ENCODE data around the gene HOXA1. TPM values are rescaled to one million over a fixed set of nuclear protein-coding genes. Genes with fewer than 3 reads are reported as not detected.
A peak's percentile ranks its signal among the peaks of the same experiment; 100 is the strongest.

HOXA1 gene
- total and polyA plus RNA-seq, 4 donors = 0.06 to 0.37 (median 0.32) TPM

DNA sequence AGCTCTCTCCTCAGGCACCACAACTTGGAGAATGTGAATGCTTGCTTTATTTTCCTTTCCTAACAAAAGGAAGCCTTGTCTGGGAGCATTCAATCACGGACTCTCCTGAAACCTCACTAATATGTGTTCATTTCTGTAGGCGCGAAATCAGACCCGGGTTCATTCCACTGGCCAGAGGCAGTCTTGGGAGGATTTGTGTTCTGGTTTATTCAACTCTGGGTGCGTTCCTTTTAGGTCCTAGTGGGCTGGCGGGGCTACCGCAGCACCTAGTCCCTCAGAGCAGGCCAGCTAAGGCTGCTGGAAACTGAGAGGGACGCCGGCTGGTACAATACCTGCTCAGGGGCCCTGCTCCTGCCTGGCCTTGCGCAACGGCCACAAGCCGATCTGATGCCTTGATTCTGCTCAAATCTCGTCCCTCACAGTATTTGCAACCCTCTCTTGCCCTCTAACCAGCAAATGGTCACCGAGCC, 27.2 kb upstream of the HOXA1 start:
- DNase-seq = peak in 2 of 3 donors; percentile 48 to 70
- ATAC-seq (ENCODE audit: insufficient read depth, low FRiP score) = no peak
- H3K4me1 ChIP-seq (ENCODE audit: control insufficient read depth in 5 of 5, insufficient read depth in 5 of 5, low read length in 5 of 5) = peaks cover 0 to 93% (median 3%) of the 10 kb centered on the region in 5 donors
- H3K36me3 ChIP-seq (ENCODE audit: control insufficient read depth in 4 of 4, insufficient read depth in 4 of 4, low read length in 4 of 4) = peaks cover 0 to 22% (median 1%) of the 10 kb centered on the region in 4 donors
- peak overlapping the region in 1 of 2 donors; percentile 95 for H3K27ac ChIP-seq (ENCODE audit: low read depth in 1 of 2, low read length in 1 of 2)
- H3K9ac ChIP-seq (ENCODE audit: insufficient read depth in 1 of 2, low read length in 2 of 2) = peak overlapping the region; percentile 73 to 83
- WGBS, 2 donors = 28 to 48% methylated on average over 14 of the region's 14 CpGs
- H3K27me3 ChIP-seq (ENCODE audit: control insufficient read depth in 3 of 3, insufficient read depth in 3 of 3, low read length in 2 of 3) = peaks cover 0 to 74% (median 2%) of the 10 kb centered on the region in 3 donors
- H3K4me3 ChIP-seq = peak overlapping the region; percentile 18
- TF ChIP-seq, protein P1, sequence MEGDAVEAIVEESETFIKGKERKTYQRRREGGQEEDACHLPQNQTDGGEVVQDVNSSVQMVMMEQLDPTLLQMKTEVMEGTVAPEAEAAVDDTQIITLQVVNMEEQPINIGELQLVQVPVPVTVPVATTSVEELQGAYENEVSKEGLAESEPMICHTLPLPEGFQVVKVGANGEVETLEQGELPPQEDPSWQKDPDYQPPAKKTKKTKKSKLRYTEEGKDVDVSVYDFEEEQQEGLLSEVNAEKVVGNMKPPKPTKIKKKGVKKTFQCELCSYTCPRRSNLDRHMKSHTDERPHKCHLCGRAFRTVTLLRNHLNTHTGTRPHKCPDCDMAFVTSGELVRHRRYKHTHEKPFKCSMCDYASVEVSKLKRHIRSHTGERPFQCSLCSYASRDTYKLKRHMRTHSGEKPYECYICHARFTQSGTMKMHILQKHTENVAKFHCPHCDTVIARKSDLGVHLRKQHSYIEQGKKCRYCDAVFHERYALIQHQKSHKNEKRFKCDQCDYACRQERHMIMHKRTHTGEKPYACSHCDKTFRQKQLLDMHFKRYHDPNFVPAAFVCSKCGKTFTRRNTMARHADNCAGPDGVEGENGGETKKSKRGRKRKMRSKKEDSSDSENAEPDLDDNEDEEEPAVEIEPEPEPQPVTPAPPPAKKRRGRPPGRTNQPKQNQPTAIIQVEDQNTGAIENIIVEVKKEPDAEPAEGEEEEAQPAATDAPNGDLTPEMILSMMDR (IDR thresholded peaks at IDR 0.05; ENCODE audit: control extremely low read depth, extremely low read depth) = no peak
- H3K9me3 ChIP-seq (ENCODE audit: control insufficient read depth in 4 of 4, insufficient read depth in 3 of 4, low read length in 3 of 4) = peaks cover 0 to 2% (median 0%) of the 10 kb centered on the region in 4 donors

DNA sequence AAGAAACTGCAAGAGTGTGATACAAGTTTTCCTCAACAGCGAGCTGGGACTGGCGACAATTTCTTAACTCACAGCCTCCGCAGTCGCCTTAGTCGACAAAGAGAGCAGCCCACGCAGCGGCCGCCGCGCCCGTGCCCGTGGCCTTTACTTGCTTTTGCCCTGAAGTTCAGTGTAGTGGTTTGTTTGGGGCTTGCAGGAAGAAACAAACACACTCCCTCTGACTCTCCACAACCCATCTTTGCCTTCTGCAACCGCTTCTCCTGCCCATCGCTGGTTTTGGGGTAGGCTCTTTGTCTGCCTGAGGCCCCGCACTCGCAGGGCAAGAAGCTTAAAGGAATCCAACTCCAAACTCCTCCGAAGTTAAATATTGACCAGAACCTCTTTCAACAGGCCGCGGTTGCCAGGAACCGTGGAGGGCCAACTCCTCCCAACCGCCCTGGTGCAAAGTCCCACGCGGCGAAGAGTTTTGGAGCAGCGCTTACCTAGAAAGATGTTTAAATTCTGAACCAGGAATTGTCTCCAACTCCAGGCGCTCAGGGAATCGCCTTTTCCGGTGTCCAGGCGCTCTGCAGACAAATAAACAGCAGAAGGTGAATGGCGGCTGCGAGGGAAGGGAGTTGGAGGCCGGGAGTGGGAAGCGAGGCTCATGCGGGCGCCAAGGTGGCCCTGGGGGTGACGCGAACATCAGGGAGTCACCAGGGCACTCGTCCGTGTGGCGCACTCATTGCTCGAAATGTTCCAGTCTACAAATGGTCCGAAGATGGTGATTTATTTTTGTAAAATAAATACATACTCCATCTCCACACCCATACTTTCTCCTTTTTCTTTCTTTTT, 26.5 kb upstream of the HOXA1 start:
- DNase-seq = peak in 2 of 3 donors; percentile 50 to 65
- peak overlapping the region; percentile 73 to 83 for H3K9ac ChIP-seq (ENCODE audit: insufficient read depth in 1 of 2, low read length in 2 of 2)
- peaks cover 0 to 28% (median 1%) of the 10 kb centered on the region in 4 donors for H3K36me3 ChIP-seq (ENCODE audit: control insufficient read depth in 4 of 4, insufficient read depth in 4 of 4, low read length in 4 of 4)
- peak overlapping the region; percentile 15 for H3K4me3 ChIP-seq
- H3K27ac ChIP-seq (ENCODE audit: low read depth in 1 of 2, low read length in 1 of 2) = peak overlapping the region in 1 of 2 donors; percentile 86
- peaks cover 0 to 2% (median 0%) of the 10 kb centered on the region in 4 donors for H3K9me3 ChIP-seq (ENCODE audit: control insufficient read depth in 4 of 4, insufficient read depth in 3 of 4, low read length in 3 of 4)
- 41 to 73% methylated on average over 42 of the region's 42 CpGs for WGBS, 2 donors
- peaks cover 0 to 70% (median 2%) of the 10 kb centered on the region in 3 donors for H3K27me3 ChIP-seq (ENCODE audit: control insufficient read depth in 3 of 3, insufficient read depth in 3 of 3, low read length in 2 of 3)
- peaks cover 0 to 90% (median 1%) of the 10 kb centered on the region in 5 donors for H3K4me1 ChIP-seq (ENCODE audit: control insufficient read depth in 5 of 5, insufficient read depth in 5 of 5, low read length in 5 of 5)
- TF ChIP-seq, protein P1 (IDR thresholded peaks at IDR 0.05; ENCODE audit: control extremely low read depth, extremely low read depth) = no peak
- ATAC-seq (ENCODE audit: insufficient read depth, low FRiP score) = no peak

DNA sequence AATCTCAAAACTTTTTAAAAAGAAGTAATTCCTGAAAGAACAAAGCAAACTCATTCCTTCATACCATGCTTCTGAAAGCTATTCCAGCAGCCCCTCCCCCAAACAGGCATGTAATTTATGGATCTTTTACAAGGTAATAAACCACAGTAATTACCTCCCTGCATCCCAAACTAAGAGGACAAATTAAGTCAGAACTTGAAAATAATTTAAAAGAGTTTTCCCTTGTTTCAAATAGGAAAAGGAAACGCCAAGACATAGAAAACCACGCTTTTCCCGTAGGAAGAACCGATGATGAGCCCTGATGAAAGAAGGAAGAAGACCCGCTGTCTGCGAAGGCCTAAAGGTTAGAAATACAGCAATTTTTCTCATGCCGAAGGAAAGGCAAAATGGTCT, 25.9 kb upstream of the HOXA1 start:
- peaks cover 0 to 66% (median 5%) of the 10 kb centered on the region in 3 donors for H3K27me3 ChIP-seq (ENCODE audit: control insufficient read depth in 3 of 3, insufficient read depth in 3 of 3, low read length in 2 of 3)
- peaks cover 0 to 34% (median 1%) of the 10 kb centered on the region in 4 donors for H3K36me3 ChIP-seq (ENCODE audit: control insufficient read depth in 4 of 4, insufficient read depth in 4 of 4, low read length in 4 of 4)
- TF ChIP-seq, protein P1 (IDR thresholded peaks at IDR 0.05; ENCODE audit: control extremely low read depth, extremely low read depth) = no peak
- peaks cover 0 to 2% (median 0%) of the 10 kb centered on the region in 4 donors for H3K9me3 ChIP-seq (ENCODE audit: control insufficient read depth in 4 of 4, insufficient read depth in 3 of 4, low read length in 3 of 4)
- peak in 1 of 3 donors; percentile 70 for DNase-seq
- 46 to 60% methylated on average over 7 of the region's 7 CpGs for WGBS, 2 donors
- peak overlapping the region; percentile 15 for H3K4me3 ChIP-seq
- no peak for ATAC-seq (ENCODE audit: insufficient read depth, low FRiP score)
- H3K9ac ChIP-seq (ENCODE audit: insufficient read depth in 1 of 2, low read length in 2 of 2) = peak overlapping the region; percentile 46 to 83
- H3K4me1 ChIP-seq (ENCODE audit: control insufficient read depth in 5 of 5, insufficient read depth in 5 of 5, low read length in 5 of 5) = peaks cover 0 to 90% (median 1%) of the 10 kb centered on the region in 5 donors
- H3K27ac ChIP-seq (ENCODE audit: low read depth in 1 of 2, low read length in 1 of 2) = peak overlapping the region in 1 of 2 donors; percentile 86

All from lung (tissue), 12 donors.